ENCODE data around the gene MUSTN1.

The MUSTN1 gene

GRCh38 chr3:52813810-52814209 is 21.0 kb downstream of the MUSTN1 start:
- TF ChIP-seq CTCF (IDR thresholded peaks at IDR 0.05; ENCODE audit: low read depth, low read length, missing control alignments), result no peak
- no peak for DNase-seq (ENCODE audit: extremely low read depth, low read depth)
- no peak overlapping the region for H3K4me3 ChIP-seq (replicated peaks; ENCODE audit: low read depth, low read length)

GRCh38 chr3:52811452-52812011 is 23.3 kb downstream of the MUSTN1 start:
- TF ChIP-seq CTCF (IDR thresholded peaks at IDR 0.05; ENCODE audit: low read depth, low read length, missing control alignments), result no peak
- DNase-seq (ENCODE audit: extremely low read depth, low read depth), result no peak
- H3K4me3 ChIP-seq (replicated peaks; ENCODE audit: low read depth, low read length), result no peak overlapping the region

- no peak for DNase-seq (ENCODE audit: extremely low read depth, low read depth)
- no peak for TF ChIP-seq CTCF (IDR thresholded peaks at IDR 0.05; ENCODE audit: low read depth, low read length, missing control alignments)
- no peak overlapping the region for H3K4me3 ChIP-seq (replicated peaks; ENCODE audit: low read depth, low read length)
Observed at GRCh38 chr3:52810923-52811322, 23.9 kb downstream of the MUSTN1 start.

- H3K4me3 ChIP-seq (replicated peaks; ENCODE audit: low read depth, low read length), result no peak overlapping the region
- TF ChIP-seq CTCF (IDR thresholded peaks at IDR 0.05; ENCODE audit: low read depth, low read length, missing control alignments), result no peak
- DNase-seq (ENCODE audit: extremely low read depth, low read depth), result no peak
Observed at GRCh38 chr3:52809662-52810377, 25.0 kb downstream of the MUSTN1 start.

GRCh38 chr3:52809149-52809548 is 25.7 kb downstream of the MUSTN1 start:
- no peak overlapping the region for H3K4me3 ChIP-seq (replicated peaks; ENCODE audit: low read depth, low read length)
- no peak for TF ChIP-seq CTCF (IDR thresholded peaks at IDR 0.05; ENCODE audit: low read depth, low read length, missing control alignments)
- no peak for DNase-seq (ENCODE audit: extremely low read depth, low read depth)

- no peak for TF ChIP-seq CTCF (IDR thresholded peaks at IDR 0.05; ENCODE audit: low read depth, low read length, missing control alignments)
- no peak overlapping the region for H3K4me3 ChIP-seq (replicated peaks; ENCODE audit: low read depth, low read length)
- DNase-seq (ENCODE audit: extremely low read depth, low read depth), result no peak
Observed at GRCh38 chr3:52805270-52806039, 29.4 kb downstream of the MUSTN1 start.

All from HFF-Myc (cell line).